ENCODE data around the gene PLCB4. TPM values are rescaled to one million over a fixed set of nuclear protein-coding genes. Genes with fewer than 3 reads are reported as not detected.
A peak's percentile ranks its signal among the peaks of the same experiment; 100 is the strongest.

The PLCB4 gene
- total RNA-seq, 1 donor from 2014 or later = 12.0 TPM

DNA sequence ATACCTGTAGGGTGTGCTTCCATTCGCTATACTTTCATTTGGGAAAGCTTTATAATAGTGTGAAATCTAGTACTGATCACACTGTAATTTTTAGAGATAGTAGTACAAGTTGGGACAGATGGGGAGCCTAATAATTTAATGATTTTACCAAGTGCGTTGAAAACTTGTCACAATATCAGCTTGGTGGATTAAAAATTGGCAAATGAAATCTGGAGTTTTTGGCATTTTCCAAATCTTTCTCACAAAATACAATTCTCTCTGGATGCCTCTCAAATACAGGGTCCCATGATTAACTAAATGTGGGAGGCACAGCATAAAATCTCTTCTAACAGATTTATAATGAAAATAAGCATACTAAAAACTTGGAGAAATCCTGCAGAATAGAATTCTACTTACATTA lies 96.4 kb downstream of the PLCB4 start:
- Histone ChIP-seq H3K27ac (no peak overlapping the region), H3K36me3 (no peaks in the 10 kb centered on the region), H3K4me1 (peaks cover 16% of the 10 kb centered on the region), H3K27me3 (no peaks in the 10 kb centered on the region), H3K4me3 (no peak overlapping the region), H3K9me3 (no peaks in the 10 kb centered on the region)
- no peak for TF ChIP-seq POLR2AphosphoS5 (IDR thresholded peaks at IDR 0.05; ENCODE audit: insufficient read depth in 1 of 2, low read depth in 1 of 2)
- no peak for TF ChIP-seq POLR2A (IDR thresholded peaks at IDR 0.05)
- TF ChIP-seq, protein P1, sequence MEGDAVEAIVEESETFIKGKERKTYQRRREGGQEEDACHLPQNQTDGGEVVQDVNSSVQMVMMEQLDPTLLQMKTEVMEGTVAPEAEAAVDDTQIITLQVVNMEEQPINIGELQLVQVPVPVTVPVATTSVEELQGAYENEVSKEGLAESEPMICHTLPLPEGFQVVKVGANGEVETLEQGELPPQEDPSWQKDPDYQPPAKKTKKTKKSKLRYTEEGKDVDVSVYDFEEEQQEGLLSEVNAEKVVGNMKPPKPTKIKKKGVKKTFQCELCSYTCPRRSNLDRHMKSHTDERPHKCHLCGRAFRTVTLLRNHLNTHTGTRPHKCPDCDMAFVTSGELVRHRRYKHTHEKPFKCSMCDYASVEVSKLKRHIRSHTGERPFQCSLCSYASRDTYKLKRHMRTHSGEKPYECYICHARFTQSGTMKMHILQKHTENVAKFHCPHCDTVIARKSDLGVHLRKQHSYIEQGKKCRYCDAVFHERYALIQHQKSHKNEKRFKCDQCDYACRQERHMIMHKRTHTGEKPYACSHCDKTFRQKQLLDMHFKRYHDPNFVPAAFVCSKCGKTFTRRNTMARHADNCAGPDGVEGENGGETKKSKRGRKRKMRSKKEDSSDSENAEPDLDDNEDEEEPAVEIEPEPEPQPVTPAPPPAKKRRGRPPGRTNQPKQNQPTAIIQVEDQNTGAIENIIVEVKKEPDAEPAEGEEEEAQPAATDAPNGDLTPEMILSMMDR (IDR thresholded peaks at IDR 0.05) = no peak
- intact Hi-C loops (cut with DNase I) = no loop called here
- DNase-seq (ENCODE audit: extremely low spot score in 2 of 2) = no peak

DNA sequence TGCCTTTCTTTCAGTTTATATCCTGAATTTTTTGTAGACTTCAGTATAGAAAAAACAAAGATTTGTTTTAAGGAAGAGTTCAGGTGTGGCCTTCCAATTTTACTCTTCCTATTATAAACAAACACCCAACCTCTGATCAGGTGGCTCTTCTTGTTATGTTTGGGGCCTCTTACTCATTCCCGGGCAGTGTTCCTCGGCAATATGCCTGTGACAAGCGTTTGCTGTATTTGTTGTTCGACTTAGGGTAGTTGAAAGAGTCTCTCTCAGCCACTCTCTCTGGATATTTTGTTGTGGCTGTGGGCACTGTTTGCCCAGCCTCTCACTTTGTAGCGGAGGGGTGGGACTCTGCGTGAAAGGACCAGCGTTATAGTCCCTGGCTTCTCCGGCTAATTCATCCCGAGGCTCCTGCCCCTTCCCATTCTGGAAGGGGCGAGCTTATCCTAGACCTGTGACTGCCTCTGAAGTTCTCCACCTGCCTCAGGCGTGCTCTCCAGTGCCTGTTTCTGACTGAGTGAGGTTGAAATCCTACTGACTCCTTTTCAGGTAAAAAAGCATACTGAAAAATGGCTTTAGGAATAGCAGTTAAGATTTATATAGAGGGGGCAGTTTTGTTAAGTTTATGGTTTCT lies 97.4 kb downstream of the PLCB4 start:
- Histone ChIP-seq H3K4me3 (no peak overlapping the region), H3K27me3 (no peaks in the 10 kb centered on the region), H3K36me3 (no peaks in the 10 kb centered on the region), H3K4me1 (peaks cover 6% of the 10 kb centered on the region), H3K9me3 (no peaks in the 10 kb centered on the region), H3K27ac (no peak overlapping the region)
- intact Hi-C loops (cut with DNase I) = no loop called here
- DNase-seq (ENCODE audit: extremely low spot score in 2 of 2) = no peak
- TF ChIP-seq POLR2AphosphoS5 (IDR thresholded peaks at IDR 0.05; ENCODE audit: insufficient read depth in 1 of 2, low read depth in 1 of 2) (peak in 1 of 2 donors; percentile 59), POLR2A (IDR thresholded peaks at IDR 0.05) (no peak)

DNA sequence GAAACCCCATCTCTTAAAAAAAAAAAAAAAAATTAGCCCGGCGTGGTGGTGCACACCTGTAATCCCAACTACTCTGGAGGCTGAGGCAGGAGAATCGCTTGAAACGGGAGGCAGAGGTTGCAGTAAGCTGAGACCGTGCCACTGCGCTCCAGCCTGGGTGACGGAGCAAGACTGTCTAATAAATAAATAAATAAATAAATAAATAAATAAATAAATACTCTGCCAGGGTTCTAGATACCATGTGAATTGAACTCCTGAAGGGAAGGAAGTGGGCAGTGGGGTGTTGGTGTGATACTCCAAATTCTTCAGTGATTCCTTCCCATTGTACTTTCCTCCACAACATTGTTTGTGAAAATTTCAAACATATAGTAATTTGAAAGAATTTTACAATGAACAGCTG lies 100.5 kb downstream of the PLCB4 start:
- H3K9me3 ChIP-seq = no peaks in the 10 kb centered on the region
- no peak overlapping the region for H3K4me3 ChIP-seq
- no peaks in the 10 kb centered on the region for H3K36me3 ChIP-seq
- H3K27ac ChIP-seq = no peak overlapping the region
- H3K4me1 ChIP-seq = no peaks in the 10 kb centered on the region
- no peak for DNase-seq (ENCODE audit: extremely low spot score in 2 of 2)
- H3K27me3 ChIP-seq = no peaks in the 10 kb centered on the region
- intact Hi-C loops (cut with DNase I) = no loop called here
- TF ChIP-seq, protein P1 (IDR thresholded peaks at IDR 0.05) = no peak
- TF ChIP-seq POLR2A (IDR thresholded peaks at IDR 0.05) (no peak), POLR2AphosphoS5 (IDR thresholded peaks at IDR 0.05; ENCODE audit: insufficient read depth in 1 of 2, low read depth in 1 of 2) (no peak)

DNA sequence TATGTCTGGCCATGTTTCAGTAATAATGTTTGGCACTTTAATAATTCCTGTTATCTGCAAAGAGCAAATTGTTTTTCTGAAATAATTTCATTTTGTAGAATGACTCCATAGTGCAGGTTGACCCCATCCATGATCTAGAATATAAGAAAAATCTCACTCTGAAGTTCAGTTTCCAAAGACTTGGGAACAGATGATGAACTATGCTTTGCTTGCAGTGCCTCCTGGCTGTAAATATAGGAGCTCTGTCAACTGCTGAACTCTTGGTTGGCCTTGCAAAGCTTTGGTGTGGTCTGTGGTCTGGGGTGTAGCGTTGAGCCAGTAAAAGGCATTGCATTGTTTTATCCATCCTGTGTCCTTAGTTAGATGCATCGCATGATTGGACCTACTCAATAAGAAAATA lies 104.0 kb downstream of the PLCB4 start:
- DNase-seq (ENCODE audit: extremely low spot score in 2 of 2) = no peak
- no peaks in the 10 kb centered on the region for H3K36me3 ChIP-seq
- intact Hi-C loops (cut with DNase I) = no loop called here
- no peak for TF ChIP-seq POLR2AphosphoS5 (IDR thresholded peaks at IDR 0.05; ENCODE audit: insufficient read depth in 1 of 2, low read depth in 1 of 2)
- TF ChIP-seq POLR2A (IDR thresholded peaks at IDR 0.05) = no peak
- TF ChIP-seq, protein P1 (IDR thresholded peaks at IDR 0.05) = no peak
- no peaks in the 10 kb centered on the region for H3K27me3 ChIP-seq
- H3K9me3 ChIP-seq = no peaks in the 10 kb centered on the region
- H3K4me3 ChIP-seq = no peak overlapping the region
- no peak overlapping the region for H3K27ac ChIP-seq
- H3K4me1 ChIP-seq = no peaks in the 10 kb centered on the region

DNA sequence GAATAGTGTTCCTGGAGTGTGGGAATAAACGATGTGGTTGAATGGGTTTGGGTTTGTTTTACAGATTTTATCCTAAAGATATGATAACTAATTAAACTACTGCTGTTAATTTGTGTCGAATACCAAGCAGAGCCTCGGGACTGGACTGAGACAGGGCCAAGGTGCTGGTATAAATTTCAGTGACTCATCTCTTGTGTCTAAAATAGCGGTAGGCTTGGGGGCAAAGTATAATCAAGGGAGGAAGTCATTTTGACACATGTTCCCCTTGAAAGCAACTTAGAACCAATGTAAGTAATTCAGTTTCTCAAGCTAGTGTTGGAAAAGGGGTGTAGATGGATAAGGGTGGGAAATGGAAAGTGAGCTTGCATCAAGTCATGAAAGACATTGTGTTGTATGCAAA lies 108.4 kb downstream of the PLCB4 start:
- Histone ChIP-seq H3K4me3 (no peak overlapping the region), H3K36me3 (no peaks in the 10 kb centered on the region), H3K9me3 (no peaks in the 10 kb centered on the region), H3K27me3 (no peaks in the 10 kb centered on the region), H3K4me1 (no peaks in the 10 kb centered on the region), H3K27ac (no peak overlapping the region)
- no peak for DNase-seq (ENCODE audit: extremely low spot score in 2 of 2)
- no peak for TF ChIP-seq POLR2AphosphoS5 (IDR thresholded peaks at IDR 0.05; ENCODE audit: insufficient read depth in 1 of 2, low read depth in 1 of 2)
- TF ChIP-seq, protein P1 (IDR thresholded peaks at IDR 0.05) = no peak
- TF ChIP-seq POLR2A (IDR thresholded peaks at IDR 0.05) = no peak
- intact Hi-C loops (cut with DNase I) = no loop called here

Data from vagina (tissue), 2 donors.